Neural crest cell (in vitro differentiated cells): ENCODE measurements around the gene BANF1. TPM values are rescaled to one million over a fixed set of nuclear protein-coding genes. Genes with fewer than 3 reads are reported as not detected.
A peak's percentile ranks its signal among the peaks of the same experiment; 100 is the strongest.

Experiments used
- DNase-seq: peaks from one replicate; pipeline ENCODE4 v3.0.0; 2021; ENCODE audit warnings: low read depth, mixed read lengths, low spot score
- H3K27ac Mint-ChIP-seq: one replicate; pipeline ENCODE4 v1.8.0; 2021; ENCODE audit warnings: mild to moderate bottlenecking, mixed read lengths; ENCODE audit not compliant: unreplicated experiment
- H3K27me3 Mint-ChIP-seq: 2 replicates; pipeline ENCODE4 v1.8.0; 2021; ENCODE audit warnings: low read depth, mild to moderate bottlenecking, mixed read lengths
- H3K36me3 Mint-ChIP-seq: 2 replicates; pipeline ENCODE4 v1.8.0; 2021; ENCODE audit warnings: low read depth, mild to moderate bottlenecking, mixed read lengths
- H3K4me1 Mint-ChIP-seq: 2 replicates; pipeline ENCODE4 v1.8.0; 2021; ENCODE audit warnings: mixed read lengths
- H3K4me3 Mint-ChIP-seq: one replicate; pipeline ENCODE4 v1.8.0; 2021; ENCODE audit warnings: mild to moderate bottlenecking, mixed read lengths
- H3K9me3 Mint-ChIP-seq: 2 replicates; pipeline ENCODE4 v1.8.0; 2021; ENCODE audit warnings: mixed read lengths
- CTCF ChIP-seq: fragments of 200-600 bp; sonication (generic); conservative IDR thresholded peaks from 2 replicates; pipeline ENCODE4 v1.5.0; 2021; ENCODE audit warnings: antibody characterized with exemption, mild to moderate bottlenecking
- total RNA-seq: library from RNA; stranded (reverse); gene quantifications from 2 replicates; pipeline ENCODE4 v1.2.1, GENCODE V29; 2021

Gene BANF1
- total RNA-seq, 1 donor from 2014 or later = 348 TPM

DNA sequence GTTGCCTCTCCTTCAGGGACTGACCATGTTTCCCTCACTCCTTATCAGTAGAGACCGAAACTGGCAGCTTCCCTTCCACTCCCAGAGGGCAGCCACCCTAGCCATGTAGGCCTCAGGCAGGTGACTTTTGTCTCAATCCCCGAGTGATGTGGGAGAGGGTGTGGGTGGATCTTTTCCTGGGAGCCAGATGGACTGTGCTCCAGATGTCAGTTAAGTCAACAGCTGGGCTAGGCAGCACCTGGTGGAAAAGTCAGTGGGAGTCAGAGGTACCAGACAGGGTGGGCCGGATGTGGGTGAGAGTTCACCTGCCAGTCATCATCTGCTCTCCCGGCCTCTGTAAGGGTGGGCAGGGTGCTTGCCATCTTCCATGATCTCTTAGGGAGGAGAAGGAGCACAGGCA lies 1.9 kb downstream of the BANF1 start:
- H3K36me3 Mint-ChIP-seq = peaks cover 9% of the 10 kb centered on the region
- DNase-seq = no peak
- peak overlapping the region; percentile 89 for H3K4me3 Mint-ChIP-seq
- H3K9me3 Mint-ChIP-seq = no peaks in the 10 kb centered on the region
- H3K27me3 Mint-ChIP-seq = no peaks in the 10 kb centered on the region
- no peak overlapping the region for H3K27ac Mint-ChIP-seq
- peaks cover 25% of the 10 kb centered on the region for H3K4me1 Mint-ChIP-seq
- TF ChIP-seq CTCF = no peak

DNA sequence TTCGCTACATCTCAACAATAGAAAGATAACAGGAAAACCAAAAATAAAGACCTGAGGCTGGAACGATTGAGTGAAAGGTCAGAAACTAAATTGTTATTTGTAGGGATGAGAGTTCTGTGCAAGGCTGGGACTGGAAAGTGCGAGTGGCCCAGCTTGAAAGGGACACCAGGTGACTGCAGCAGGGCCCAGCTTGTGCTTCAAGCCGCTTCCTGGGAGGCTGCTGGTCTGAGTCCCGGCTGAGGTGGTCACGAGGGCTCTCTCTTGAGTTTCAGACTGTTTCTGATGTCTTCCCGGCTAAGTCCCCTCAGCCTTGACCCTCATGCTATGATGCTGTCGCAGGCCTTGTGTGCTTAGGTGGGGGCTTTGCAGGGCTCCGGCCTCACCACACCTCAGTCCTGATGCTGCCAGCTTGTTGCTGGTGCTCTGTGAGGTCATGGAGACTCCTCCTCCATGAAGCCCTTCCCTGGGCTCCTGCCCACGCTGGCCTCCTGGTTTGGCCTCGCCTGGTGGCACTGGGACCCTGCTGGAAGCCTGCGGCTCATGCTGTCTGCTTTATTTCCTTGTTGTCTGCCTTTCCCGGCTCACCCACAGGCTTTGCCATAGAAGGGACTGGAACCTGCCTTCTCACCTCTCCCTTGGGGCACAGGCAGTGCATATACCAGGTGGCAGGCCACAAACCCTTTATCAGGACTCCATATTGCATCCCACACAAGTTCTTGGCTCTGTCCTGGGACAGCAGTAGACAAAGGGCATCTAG lies 4.0 kb downstream of the BANF1 start:
- no peaks in the 10 kb centered on the region for H3K27me3 Mint-ChIP-seq
- peaks cover 5% of the 10 kb centered on the region for H3K36me3 Mint-ChIP-seq
- no peak for TF ChIP-seq CTCF
- H3K27ac Mint-ChIP-seq = no peak overlapping the region
- no peaks in the 10 kb centered on the region for H3K9me3 Mint-ChIP-seq
- H3K4me3 Mint-ChIP-seq = peak overlapping the region; percentile 67
- DNase-seq = no peak
- H3K4me1 Mint-ChIP-seq = peaks cover 20% of the 10 kb centered on the region

DNA sequence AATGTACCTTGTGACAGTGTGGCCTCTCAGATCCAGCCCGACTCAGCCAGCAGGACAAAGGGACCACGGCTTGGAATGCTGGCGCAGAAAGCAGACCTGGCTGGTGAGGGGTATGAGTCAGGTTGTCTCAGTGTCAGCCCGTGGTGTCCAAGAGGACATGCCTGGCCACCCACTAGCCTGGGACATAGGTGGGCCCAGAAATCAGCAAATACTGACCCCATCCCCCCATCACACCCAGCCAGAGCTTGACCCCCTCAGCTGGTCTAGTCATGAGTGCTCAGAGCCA lies 4.5 kb downstream of the BANF1 start:
- DNase-seq = no peak
- Mint-ChIP-seq H3K36me3 (peaks cover 5% of the 10 kb centered on the region), H3K27ac (no peak overlapping the region), H3K9me3 (no peaks in the 10 kb centered on the region), H3K4me1 (peaks cover 16% of the 10 kb centered on the region), H3K27me3 (no peaks in the 10 kb centered on the region), H3K4me3 (peak overlapping the region; percentile 56)
- TF ChIP-seq CTCF = no peak

GRCh38 chr11:66007201-66007634 lies 4.9 kb downstream of the BANF1 start:
- TF ChIP-seq CTCF = no peak
- Mint-ChIP-seq H3K27me3 (no peaks in the 10 kb centered on the region), H3K4me3 (no peak overlapping the region), H3K9me3 (no peaks in the 10 kb centered on the region), H3K4me1 (peaks cover 12% of the 10 kb centered on the region), H3K27ac (no peak overlapping the region), H3K36me3 (peaks cover 4% of the 10 kb centered on the region)
- DNase-seq = no peak

DNA sequence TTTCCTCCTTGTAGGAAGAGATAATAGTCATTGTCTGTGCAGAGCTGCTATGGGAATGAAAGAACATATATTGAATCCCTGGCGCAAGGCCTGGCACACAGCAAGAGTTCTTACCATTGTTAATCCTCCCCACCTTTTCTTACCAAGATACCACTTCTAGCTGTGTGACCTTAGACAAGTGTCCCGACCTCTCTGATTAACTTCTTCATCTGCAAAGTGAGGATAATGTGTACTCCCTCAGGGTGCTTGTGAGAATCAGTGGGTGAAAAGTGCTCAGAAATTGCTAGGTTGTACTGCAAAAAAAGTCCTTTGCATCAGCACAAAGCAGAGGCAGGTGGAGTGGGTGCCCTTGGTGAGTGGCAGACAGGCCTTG lies 5.8 kb downstream of the BANF1 start:
- DNase-seq = no peak
- no peak for TF ChIP-seq CTCF
- Mint-ChIP-seq H3K27ac (no peak overlapping the region), H3K4me3 (peak overlapping the region; percentile 60), H3K9me3 (no peaks in the 10 kb centered on the region), H3K36me3 (peaks cover 2% of the 10 kb centered on the region), H3K27me3 (no peaks in the 10 kb centered on the region), H3K4me1 (peaks cover 6% of the 10 kb centered on the region)
